Measurements from ENCODE around the gene ACP1. TPM values are rescaled to one million over a fixed set of nuclear protein-coding genes. Genes with fewer than 3 reads are reported as not detected.

Gene ACP1
- total and polyA plus RNA-seq, 7 donors, result 62.6 to 162 (median 86.1) TPM

GRCh38 chr2:256094-256493 lies 8.7 kb upstream of the ACP1 start:
- no peaks in the 10 kb centered on the region for H3K4me1 ChIP-seq
- no peaks in the 10 kb centered on the region for H3K27me3 ChIP-seq
- TF ChIP-seq POLR2AphosphoS5 (IDR thresholded peaks at IDR 0.05), result no peak
- no peak for TF ChIP-seq EP300 (IDR thresholded peaks at IDR 0.05)
- TF ChIP-seq POLR2A (IDR thresholded peaks at IDR 0.05), result no peak
- TF ChIP-seq, protein P1, sequence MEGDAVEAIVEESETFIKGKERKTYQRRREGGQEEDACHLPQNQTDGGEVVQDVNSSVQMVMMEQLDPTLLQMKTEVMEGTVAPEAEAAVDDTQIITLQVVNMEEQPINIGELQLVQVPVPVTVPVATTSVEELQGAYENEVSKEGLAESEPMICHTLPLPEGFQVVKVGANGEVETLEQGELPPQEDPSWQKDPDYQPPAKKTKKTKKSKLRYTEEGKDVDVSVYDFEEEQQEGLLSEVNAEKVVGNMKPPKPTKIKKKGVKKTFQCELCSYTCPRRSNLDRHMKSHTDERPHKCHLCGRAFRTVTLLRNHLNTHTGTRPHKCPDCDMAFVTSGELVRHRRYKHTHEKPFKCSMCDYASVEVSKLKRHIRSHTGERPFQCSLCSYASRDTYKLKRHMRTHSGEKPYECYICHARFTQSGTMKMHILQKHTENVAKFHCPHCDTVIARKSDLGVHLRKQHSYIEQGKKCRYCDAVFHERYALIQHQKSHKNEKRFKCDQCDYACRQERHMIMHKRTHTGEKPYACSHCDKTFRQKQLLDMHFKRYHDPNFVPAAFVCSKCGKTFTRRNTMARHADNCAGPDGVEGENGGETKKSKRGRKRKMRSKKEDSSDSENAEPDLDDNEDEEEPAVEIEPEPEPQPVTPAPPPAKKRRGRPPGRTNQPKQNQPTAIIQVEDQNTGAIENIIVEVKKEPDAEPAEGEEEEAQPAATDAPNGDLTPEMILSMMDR (IDR thresholded peaks at IDR 0.05), result no peak
- H3K9me3 ChIP-seq, result peaks cover 0 to 5% (median 0%) of the 10 kb centered on the region in 4 donors
- intact Hi-C loops (cut with DNase I), result no loop called here
- no peak overlapping the region for H3K27ac ChIP-seq
- WGBS, 2 donors, result 84 to 91% methylated on average over 3 of the region's 3 CpGs
- peaks cover 0 to 18% (median 0%) of the 10 kb centered on the region in 4 donors for H3K36me3 ChIP-seq
- no peak overlapping the region for H3K4me3 ChIP-seq
- no peak for DNase-seq

DNA sequence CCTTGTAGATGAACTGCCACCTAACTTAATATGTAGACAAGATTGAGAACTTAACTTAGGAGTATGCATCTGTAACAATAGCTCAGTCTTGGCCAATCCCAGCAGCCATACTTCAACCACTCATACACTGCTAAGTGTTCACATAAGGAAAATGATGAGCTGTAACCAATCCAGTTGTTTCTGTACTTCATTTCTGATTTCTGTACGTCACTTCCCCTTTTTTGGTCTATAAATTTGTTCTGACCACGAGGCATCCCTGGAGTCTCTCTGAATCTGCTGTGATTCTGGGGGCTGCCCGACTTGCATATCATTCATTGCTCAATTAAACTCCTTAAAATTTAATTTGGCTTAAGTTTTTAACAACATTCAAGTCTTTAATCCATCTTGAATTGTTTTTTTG lies 7.3 kb upstream of the ACP1 start:
- no peak overlapping the region for H3K27ac ChIP-seq
- no peaks in the 10 kb centered on the region for H3K27me3 ChIP-seq
- no peak overlapping the region for H3K4me3 ChIP-seq
- intact Hi-C loops (cut with DNase I), result no loop called here
- peaks cover 0 to 5% (median 0%) of the 10 kb centered on the region in 4 donors for H3K9me3 ChIP-seq
- WGBS, 2 donors, result 71 to 87% methylated on average over 3 of the region's 3 CpGs
- peaks cover 0 to 5% (median 0%) of the 10 kb centered on the region in 4 donors for H3K36me3 ChIP-seq
- H3K4me1 ChIP-seq, result no peaks in the 10 kb centered on the region
- no peak for TF ChIP-seq EP300 (IDR thresholded peaks at IDR 0.05)
- TF ChIP-seq POLR2A (IDR thresholded peaks at IDR 0.05), result no peak
- TF ChIP-seq POLR2AphosphoS5 (IDR thresholded peaks at IDR 0.05), result no peak
- TF ChIP-seq, protein P1 (IDR thresholded peaks at IDR 0.05), result no peak
- no peak for DNase-seq

GRCh38 chr2:257842-258241 lies 6.9 kb upstream of the ACP1 start:
- Histone ChIP-seq H3K36me3 (peaks cover 0 to 3% (median 0%) of the 10 kb centered on the region in 4 donors), H3K4me1 (no peaks in the 10 kb centered on the region), H3K4me3 (no peak overlapping the region), H3K27me3 (no peaks in the 10 kb centered on the region), H3K27ac (no peak overlapping the region), H3K9me3 (peaks cover 0 to 5% (median 0%) of the 10 kb centered on the region in 4 donors)
- no peak for DNase-seq
- intact Hi-C loops (cut with DNase I), result no loop called here
- TF ChIP-seq POLR2A (IDR thresholded peaks at IDR 0.05) (no peak), EP300 (IDR thresholded peaks at IDR 0.05) (no peak), POLR2AphosphoS5 (IDR thresholded peaks at IDR 0.05) (no peak)
- TF ChIP-seq, protein P1 (IDR thresholded peaks at IDR 0.05), result no peak
- 95 to 96% methylated on average over 2 of the region's 2 CpGs for WGBS, 2 donors

GRCh38 chr2:258933-259332 lies 5.8 kb upstream of the ACP1 start:
- Histone ChIP-seq H3K27ac (no peak overlapping the region), H3K9me3 (peaks cover 0 to 5% (median 0%) of the 10 kb centered on the region in 4 donors), H3K36me3 (peaks cover 0 to 3% (median 0%) of the 10 kb centered on the region in 4 donors), H3K4me3 (no peak overlapping the region), H3K27me3 (no peaks in the 10 kb centered on the region), H3K4me1 (peaks cover 0 to 8% (median 6%) of the 10 kb centered on the region in 4 donors)
- no peak for DNase-seq
- intact Hi-C loops (cut with DNase I), result no loop called here
- 87 to 92% methylated on average over 3 of the region's 3 CpGs for WGBS, 2 donors
- TF ChIP-seq, protein P1 (IDR thresholded peaks at IDR 0.05), result no peak
- no peak for TF ChIP-seq EP300 (IDR thresholded peaks at IDR 0.05)
- TF ChIP-seq POLR2A (IDR thresholded peaks at IDR 0.05), result no peak
- no peak for TF ChIP-seq POLR2AphosphoS5 (IDR thresholded peaks at IDR 0.05)

DNA sequence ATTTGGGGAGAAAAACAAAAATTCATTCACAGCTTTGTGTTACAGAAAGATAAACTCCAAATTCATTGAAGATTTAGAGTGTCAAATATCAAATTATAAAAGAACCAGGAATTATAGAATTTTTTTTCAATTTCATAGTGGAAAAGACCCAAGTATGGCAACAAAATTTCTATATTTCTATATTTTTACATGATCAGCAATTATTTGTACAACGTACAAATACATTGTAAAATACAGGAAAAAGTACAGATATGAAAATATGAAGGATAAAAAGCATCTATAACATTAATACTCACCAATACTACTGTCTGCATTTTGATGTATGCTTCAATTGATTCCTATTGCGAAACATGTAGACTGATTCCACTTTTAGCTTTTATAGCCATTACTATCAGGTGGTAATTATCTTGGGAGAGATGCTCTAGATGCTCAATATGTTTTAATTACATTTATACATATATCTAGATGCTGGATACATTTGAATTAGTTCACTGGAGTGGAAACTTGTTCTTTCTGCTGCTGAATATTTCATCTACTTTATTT lies 4.9 kb upstream of the ACP1 start:
- Histone ChIP-seq H3K27me3 (no peaks in the 10 kb centered on the region), H3K4me1 (peaks cover 0 to 12% (median 8%) of the 10 kb centered on the region in 4 donors), H3K4me3 (no peak overlapping the region), H3K27ac (no peak overlapping the region), H3K9me3 (peaks cover 0 to 5% (median 0%) of the 10 kb centered on the region in 4 donors), H3K36me3 (peaks cover 0 to 3% (median 0%) of the 10 kb centered on the region in 4 donors)
- no peak for DNase-seq
- TF ChIP-seq POLR2AphosphoS5 (IDR thresholded peaks at IDR 0.05), result no peak
- TF ChIP-seq POLR2A (IDR thresholded peaks at IDR 0.05), result no peak
- TF ChIP-seq, protein P1 (IDR thresholded peaks at IDR 0.05), result no peak
- no peak for TF ChIP-seq EP300 (IDR thresholded peaks at IDR 0.05)
- intact Hi-C loops (cut with DNase I), result no loop called here
- 97% methylated on average over 2 of the region's 2 CpGs for WGBS, 2 donors
